Suprapubic skin (tissue), 4 donors: Measurements from ENCODE around the gene TMEM74B.

Experiments used
- EP300 ChIP-seq: sonication (generic); formaldehyde crosslinking; IDR thresholded peaks from one replicate; pipeline ENCODE4 v1.6.1; 2017; ENCODE audit warnings: antibody characterized with exemption
- POLR2A ChIP-seq, 2 donors: fragments of 450-650 bp; IDR thresholded peaks; one replicate each; pipeline ENCODE4 v1.6.1; 2017; ENCODE audit warnings: antibody characterized with exemption in 2 of 2, mild to moderate bottlenecking in 2 of 2, moderate library complexity in 2 of 2
- POLR2AphosphoS5 ChIP-seq, 3 donors: sonication (generic); formaldehyde crosslinking; IDR thresholded peaks; one replicate each; pipeline ENCODE4 v1.6.1; 2017; ENCODE audit warnings: antibody characterized with exemption in 3 of 3
- TF ChIP-seq, protein P1 (sequence below), 2 donors: fragments of 200-600 bp in 1 of 2; fragments of 450-650 bp in 1 of 2; sonication (generic) in 1 of 2; IDR thresholded peaks; one replicate each; pipeline ENCODE4 v1.5.1; 2016 to 2019; ENCODE audit warnings: antibody characterized with exemption in 2 of 2, mild to moderate bottlenecking in 1 of 2, moderate library complexity in 1 of 2

GRCh38 chr20:1225263-1225782 is 40.5 kb upstream of the TMEM74B start:
- TF ChIP-seq, protein P1, sequence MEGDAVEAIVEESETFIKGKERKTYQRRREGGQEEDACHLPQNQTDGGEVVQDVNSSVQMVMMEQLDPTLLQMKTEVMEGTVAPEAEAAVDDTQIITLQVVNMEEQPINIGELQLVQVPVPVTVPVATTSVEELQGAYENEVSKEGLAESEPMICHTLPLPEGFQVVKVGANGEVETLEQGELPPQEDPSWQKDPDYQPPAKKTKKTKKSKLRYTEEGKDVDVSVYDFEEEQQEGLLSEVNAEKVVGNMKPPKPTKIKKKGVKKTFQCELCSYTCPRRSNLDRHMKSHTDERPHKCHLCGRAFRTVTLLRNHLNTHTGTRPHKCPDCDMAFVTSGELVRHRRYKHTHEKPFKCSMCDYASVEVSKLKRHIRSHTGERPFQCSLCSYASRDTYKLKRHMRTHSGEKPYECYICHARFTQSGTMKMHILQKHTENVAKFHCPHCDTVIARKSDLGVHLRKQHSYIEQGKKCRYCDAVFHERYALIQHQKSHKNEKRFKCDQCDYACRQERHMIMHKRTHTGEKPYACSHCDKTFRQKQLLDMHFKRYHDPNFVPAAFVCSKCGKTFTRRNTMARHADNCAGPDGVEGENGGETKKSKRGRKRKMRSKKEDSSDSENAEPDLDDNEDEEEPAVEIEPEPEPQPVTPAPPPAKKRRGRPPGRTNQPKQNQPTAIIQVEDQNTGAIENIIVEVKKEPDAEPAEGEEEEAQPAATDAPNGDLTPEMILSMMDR (IDR thresholded peaks at IDR 0.05) = no peak
- TF ChIP-seq POLR2A (IDR thresholded peaks at IDR 0.05) = no peak
- TF ChIP-seq EP300 = no peak
- no peak for TF ChIP-seq POLR2AphosphoS5 (IDR thresholded peaks at IDR 0.05)
